NCI-H2171 (cell line): ENCODE data around the gene NPIPB2.
"Not testable (repeated sequence)": the region's sequence is repeated elsewhere in the genome, so short reads cannot be mapped to it uniquely, and the experiment has no call there.

ENCODE experiments used
- DNase-seq: peaks from one replicate; lab custom pipeline; 2025; lab: John Stamatoyannopoulos, UW

Gene NPIPB2

GRCh38 chr16:11957591-11958395 is 15.9 kb upstream of the NPIPB2 start:
- no peak for DNase-seq

- DNase-seq, result no peak
These were observed 14.7 kb upstream of the NPIPB2 start for GRCh38 chr16:11956558-11956957.

GRCh38 chr16:11955713-11956123 is 13.9 kb upstream of the NPIPB2 start:
- no peak for DNase-seq

- not testable (repeated sequence) for DNase-seq
These were observed 11.7 kb upstream of the NPIPB2 start for GRCh38 chr16:11953576-11953975.

GRCh38 chr16:11950388-11950787 is 8.5 kb upstream of the NPIPB2 start:
- DNase-seq, result no peak

- DNase-seq, result peak; percentile 73
These were observed 7.7 kb upstream of the NPIPB2 start for GRCh38 chr16:11949527-11949926.

- no peak for DNase-seq
These were observed 7.0 kb upstream of the NPIPB2 start for GRCh38 chr16:11948819-11949218.

- no peak for DNase-seq
These were observed 4.6 kb upstream of the NPIPB2 start for GRCh38 chr16:11946433-11946832.

- DNase-seq, result not testable (repeated sequence)
These were observed 14.5 kb downstream of the NPIPB2 start for GRCh38 chr16:11927350-11927749.

- not testable (repeated sequence) for DNase-seq
These were observed 17.8 kb downstream of the NPIPB2 start for GRCh38 chr16:11924046-11924445.

GRCh38 chr16:11916524-11917285 is 25.1 kb downstream of the NPIPB2 start:
- no peak for DNase-seq

GRCh38 chr16:11915644-11916523 is 26.0 kb downstream of the NPIPB2 start, which contains the start of gene GSPT1:
GSPT1 (minus strand) TSS chr16:11915956; CDS start chr16:11915720, 236 bp downstream.
- DNase-seq, result peak; percentile 99

- DNase-seq, result peak; percentile 17
These were observed 26.7 kb downstream of the NPIPB2 start for GRCh38 chr16:11915114-11915643.

- no peak for DNase-seq
These were observed 27.4 kb downstream of the NPIPB2 start for GRCh38 chr16:11914210-11915113.

GRCh38 chr16:11913425-11914079 is 28.3 kb downstream of the NPIPB2 start:
- DNase-seq, result no peak

- DNase-seq, result no peak
These were observed 31.9 kb downstream of the NPIPB2 start for GRCh38 chr16:11909653-11910545.

- DNase-seq, result no peak
These were observed 34.5 kb downstream of the NPIPB2 start for GRCh38 chr16:11907160-11907970.

- DNase-seq, result no peak
These were observed 37.9 kb downstream of the NPIPB2 start for GRCh38 chr16:11903906-11904305.
